Testis (tissue), 3 donors: ENCODE data around the gene PDZD4. TPM values are rescaled to one million over a fixed set of nuclear protein-coding genes. Genes with fewer than 3 reads are reported as not detected.

Experiments used
- DNase-seq: peaks from one replicate; pipeline ENCODE4 v3.0.0-alpha.2; 2019
- H3K27ac ChIP-seq, 2 donors: fragments of 200-600 bp; sonication (generic); one replicate each; pipeline ENCODE4 v1.5.1; 2019
- H3K27me3 ChIP-seq: fragments of 200-600 bp; sonication (generic); one replicate; pipeline ENCODE4 v1.5.1; 2019
- H3K36me3 ChIP-seq: fragments of 200-600 bp; sonication (generic); one replicate; pipeline ENCODE4 v1.5.1; 2017; ENCODE audit warnings: low read depth; ENCODE audit errors: missing control alignments
- H3K4me1 ChIP-seq: fragments of 200-600 bp; sonication (generic); one replicate; pipeline ENCODE4 v1.5.1; 2019
- H3K4me3 ChIP-seq, 2 donors: fragments of 200-600 bp; sonication (generic); one replicate each; pipeline ENCODE4 v1.5.1; 2017 to 2019
- H3K9me3 ChIP-seq: fragments of 200-600 bp; sonication (generic); one replicate; pipeline ENCODE4 v1.5.1; 2017
- POLR2A ChIP-seq: fragments of 450-650 bp; IDR thresholded peaks from one replicate; pipeline ENCODE4 v1.6.1; 2017; ENCODE audit warnings: antibody characterized with exemption, mild to moderate bottlenecking, moderate library complexity
- WGBS, 2 donors: methylation state at CpG; one replicate each; pipeline ENCODE4 v1.1.5; 2018; 5-methylcytosine and 5-hydroxymethylcytosine counted together
- intact Hi-C: fragments of 100-400 bp; cut with DNase I; formaldehyde crosslinking; loops from one replicate; pipeline ENCODE4 v1.15.1; 2023; ENCODE audit warnings: low total_unique reads
- polyA plus RNA-seq: library from polyadenylated mRNA; stranded (reverse); fragments of 350-450 nt; fragmentation: Illumina TruSeq; extraction: RNeasy Lipid Tissue Mini Kit (QIAGEN cat#74804); gene quantifications from one replicate; pipeline ENCODE4 v1.2.3, GENCODE V29; 2014; ENCODE audit warnings: low read depth, low replicate concordance; ENCODE audit not compliant: insufficient read depth
- total RNA-seq, 2 donors: library from RNA; depleted of rRNA; stranded (reverse); fragments of >200 nt; gene quantifications; one replicate each; pipeline ENCODE4 v1.2.3, GENCODE V29; 2016
- TF ChIP-seq, protein P1 (sequence below), 3 experiments: fragments of 450-650 bp in 2 of 3; fragments of 200-600 bp in 1 of 3; sonication (generic) in 1 of 3; IDR thresholded peaks; one replicate each; pipeline ENCODE4 v1.5.1; 2016 to 2019; ENCODE audit warnings: antibody characterized with exemption in 3 of 3, mild to moderate bottlenecking in 2 of 3, moderate library complexity in 1 of 3

PDZD4 gene
- total and polyA plus RNA-seq, 3 donors from 2014 or later = 11.2 to 17.2 (median 13.5) TPM

- DNase-seq = no peak
- H3K4me1 ChIP-seq = no peaks in the 10 kb centered on the region
- H3K27me3 ChIP-seq = no peaks in the 10 kb centered on the region
- intact Hi-C loops = loop anchor here (10.0 kb wide), 1 partner anchor 65 kb away; the partner anchor contains the start of genes ABCD1 and BCAP31
- no peak overlapping the region for H3K4me3 ChIP-seq
- no peaks in the 10 kb centered on the region for H3K36me3 ChIP-seq
- TF ChIP-seq, protein P1, sequence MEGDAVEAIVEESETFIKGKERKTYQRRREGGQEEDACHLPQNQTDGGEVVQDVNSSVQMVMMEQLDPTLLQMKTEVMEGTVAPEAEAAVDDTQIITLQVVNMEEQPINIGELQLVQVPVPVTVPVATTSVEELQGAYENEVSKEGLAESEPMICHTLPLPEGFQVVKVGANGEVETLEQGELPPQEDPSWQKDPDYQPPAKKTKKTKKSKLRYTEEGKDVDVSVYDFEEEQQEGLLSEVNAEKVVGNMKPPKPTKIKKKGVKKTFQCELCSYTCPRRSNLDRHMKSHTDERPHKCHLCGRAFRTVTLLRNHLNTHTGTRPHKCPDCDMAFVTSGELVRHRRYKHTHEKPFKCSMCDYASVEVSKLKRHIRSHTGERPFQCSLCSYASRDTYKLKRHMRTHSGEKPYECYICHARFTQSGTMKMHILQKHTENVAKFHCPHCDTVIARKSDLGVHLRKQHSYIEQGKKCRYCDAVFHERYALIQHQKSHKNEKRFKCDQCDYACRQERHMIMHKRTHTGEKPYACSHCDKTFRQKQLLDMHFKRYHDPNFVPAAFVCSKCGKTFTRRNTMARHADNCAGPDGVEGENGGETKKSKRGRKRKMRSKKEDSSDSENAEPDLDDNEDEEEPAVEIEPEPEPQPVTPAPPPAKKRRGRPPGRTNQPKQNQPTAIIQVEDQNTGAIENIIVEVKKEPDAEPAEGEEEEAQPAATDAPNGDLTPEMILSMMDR (IDR thresholded peaks at IDR 0.05) = no peak
- TF ChIP-seq POLR2A = no peak
- WGBS, 2 donors = 88 to 97% methylated on average over 3 to 9 of the region's 12 CpGs
- H3K27ac ChIP-seq = no peak overlapping the region
- H3K9me3 ChIP-seq = no peaks in the 10 kb centered on the region
These were observed 40.7 kb downstream of the PDZD4 start for GRCh38 chrX:153789654-153790053.

DNA sequence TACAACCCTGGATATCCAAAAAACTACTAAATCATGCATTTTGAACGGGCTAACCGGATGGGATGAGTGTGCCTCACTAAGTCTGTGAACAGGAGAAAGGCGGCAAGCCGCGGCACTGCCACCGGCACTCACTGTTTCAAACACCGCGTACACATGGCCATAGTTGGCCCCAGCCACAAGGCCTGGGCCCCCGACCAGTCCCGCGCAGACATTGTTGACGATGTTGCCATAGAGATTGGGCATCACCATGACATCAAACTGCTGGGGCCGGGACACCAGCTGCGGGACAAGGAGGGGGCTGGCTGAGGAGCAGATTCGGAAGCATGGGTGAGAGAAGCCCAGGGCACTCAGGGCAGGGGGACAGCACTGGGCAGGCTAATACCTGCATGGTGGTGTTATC lies 43.7 kb downstream of the PDZD4 start:
- WGBS, 2 donors = 85% methylated on average over 4 to 14 of the region's 15 CpGs
- Histone ChIP-seq H3K9me3 (no peaks in the 10 kb centered on the region), H3K27me3 (no peaks in the 10 kb centered on the region), H3K36me3 (no peaks in the 10 kb centered on the region), H3K4me3 (no peak overlapping the region), H3K27ac (no peak overlapping the region), H3K4me1 (no peaks in the 10 kb centered on the region)
- no peak for TF ChIP-seq POLR2A
- TF ChIP-seq, protein P1 (IDR thresholded peaks at IDR 0.05) = no peak
- intact Hi-C loops = no loop called here
- no peak for DNase-seq

DNA sequence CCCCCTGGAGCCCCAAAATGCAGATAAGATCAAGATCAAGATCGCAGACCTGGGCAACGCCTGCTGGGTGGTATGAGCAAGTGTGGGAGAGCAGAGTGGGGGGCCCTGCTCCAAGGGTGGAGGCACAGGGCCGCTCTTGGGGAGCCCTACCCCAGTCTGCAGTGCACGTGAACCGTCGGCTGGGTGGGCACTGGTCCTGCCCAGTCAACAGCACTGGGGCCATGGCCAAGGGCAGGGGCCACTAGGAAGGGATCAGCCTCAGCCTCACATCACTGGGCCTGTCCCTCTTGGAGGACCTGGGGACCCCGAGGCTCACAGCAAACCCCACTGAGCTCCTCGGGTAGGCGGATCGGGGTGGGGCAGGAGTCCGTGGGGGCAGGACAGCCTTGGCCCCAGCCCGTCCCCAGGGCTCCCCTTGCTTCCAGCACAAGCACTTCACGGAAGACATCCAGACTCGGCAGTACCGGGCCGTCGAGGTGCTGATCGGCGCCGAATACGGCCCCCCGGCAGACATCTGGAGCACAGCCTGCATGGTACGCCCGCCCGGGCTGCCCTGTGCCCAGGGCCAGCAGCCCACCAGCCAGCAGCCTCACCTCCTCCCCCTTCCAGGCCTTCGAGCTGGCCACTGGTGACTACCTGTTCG lies 45.9 kb downstream of the PDZD4 start:
- intact Hi-C loops = no loop called here
- Histone ChIP-seq H3K4me1 (no peaks in the 10 kb centered on the region), H3K9me3 (no peaks in the 10 kb centered on the region), H3K27ac (no peak overlapping the region), H3K4me3 (no peak overlapping the region), H3K27me3 (no peaks in the 10 kb centered on the region), H3K36me3 (no peaks in the 10 kb centered on the region)
- DNase-seq = no peak
- TF ChIP-seq, protein P1 (IDR thresholded peaks at IDR 0.05) = no peak
- no peak for TF ChIP-seq POLR2A
- 89 to 94% methylated on average over 5 to 8 of the region's 27 CpGs for WGBS, 2 donors

DNA sequence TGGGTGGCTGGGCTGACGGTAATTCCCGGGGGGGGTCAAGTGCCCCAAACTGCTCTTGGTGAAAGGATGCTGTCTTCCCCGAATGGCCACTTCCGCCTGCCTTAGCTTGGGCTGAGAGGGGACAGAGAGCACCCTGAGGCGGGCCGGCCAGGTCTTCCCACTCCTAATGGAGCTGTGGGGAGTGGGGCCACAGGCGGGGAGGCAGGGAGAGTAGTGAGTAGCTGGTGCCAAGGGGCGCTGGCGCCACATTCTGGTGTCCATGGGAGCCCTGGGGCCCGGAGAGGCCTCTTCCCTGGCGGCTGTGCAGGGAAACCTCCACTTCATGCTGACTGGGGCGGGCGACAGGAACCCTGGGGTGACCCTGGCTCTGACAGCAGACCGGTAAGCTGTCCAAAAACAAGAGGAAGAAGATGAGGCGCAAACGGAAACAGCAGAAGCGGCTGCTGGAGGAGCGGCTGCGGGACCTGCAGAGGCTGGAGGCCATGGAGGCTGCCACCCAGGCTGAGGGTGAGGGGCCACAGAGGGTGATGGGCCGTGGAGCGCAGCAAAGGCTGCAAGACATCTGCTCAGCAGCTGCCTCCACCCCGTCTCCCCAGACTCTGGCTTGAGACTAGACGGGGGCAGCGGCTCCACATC lies 46.8 kb downstream of the PDZD4 start:
- Histone ChIP-seq H3K27me3 (no peaks in the 10 kb centered on the region), H3K4me1 (no peaks in the 10 kb centered on the region), H3K4me3 (no peak overlapping the region), H3K9me3 (no peaks in the 10 kb centered on the region), H3K27ac (no peak overlapping the region), H3K36me3 (no peaks in the 10 kb centered on the region)
- no peak for DNase-seq
- TF ChIP-seq, protein P1 (IDR thresholded peaks at IDR 0.05) = no peak
- no peak for TF ChIP-seq POLR2A
- intact Hi-C loops = no loop called here
- WGBS, 2 donors = 75% methylated on average over 11 to 12 of the region's 24 CpGs

- Histone ChIP-seq H3K27ac (no peak overlapping the region), H3K36me3 (no peaks in the 10 kb centered on the region), H3K9me3 (no peaks in the 10 kb centered on the region), H3K27me3 (no peaks in the 10 kb centered on the region), H3K4me1 (no peaks in the 10 kb centered on the region), H3K4me3 (no peak overlapping the region)
- no peak for DNase-seq
- no peak for TF ChIP-seq POLR2A
- TF ChIP-seq, protein P1 (IDR thresholded peaks at IDR 0.05) = no peak
- 93% methylated on average over 9 of the region's 14 CpGs; no CpG with 5 or more reads in 1 of the 2 donors for WGBS, 2 donors
- intact Hi-C loops = no loop called here
These were observed 47.5 kb downstream of the PDZD4 start for GRCh38 chrX:153782871-153783270.
